Ovary (tissue), 3 donors: ENCODE data around the gene DYRK1A.

Experiments used
- EP300 ChIP-seq: sonication (generic); formaldehyde crosslinking; IDR thresholded peaks from one replicate; pipeline ENCODE4 v1.6.1; 2017; ENCODE audit warnings: antibody characterized with exemption
- POLR2A ChIP-seq: fragments of 450-650 bp; IDR thresholded peaks from one replicate; pipeline ENCODE4 v1.6.1; 2017; ENCODE audit warnings: antibody characterized with exemption, mild to moderate bottlenecking, moderate library complexity
- TF ChIP-seq, protein P1 (sequence below), 3 donors: fragments of 450-650 bp in 2 of 3; fragments of 200-600 bp in 1 of 3; IDR thresholded peaks; one replicate each; pipeline versions ENCODE4 v1.5.1 to v1.8.0; 2016 to 2022; ENCODE audit warnings: antibody characterized with exemption in 3 of 3, mild to moderate bottlenecking in 1 of 3
- donor health status: DM: no; HTN: no; CAD: no.

DNA sequence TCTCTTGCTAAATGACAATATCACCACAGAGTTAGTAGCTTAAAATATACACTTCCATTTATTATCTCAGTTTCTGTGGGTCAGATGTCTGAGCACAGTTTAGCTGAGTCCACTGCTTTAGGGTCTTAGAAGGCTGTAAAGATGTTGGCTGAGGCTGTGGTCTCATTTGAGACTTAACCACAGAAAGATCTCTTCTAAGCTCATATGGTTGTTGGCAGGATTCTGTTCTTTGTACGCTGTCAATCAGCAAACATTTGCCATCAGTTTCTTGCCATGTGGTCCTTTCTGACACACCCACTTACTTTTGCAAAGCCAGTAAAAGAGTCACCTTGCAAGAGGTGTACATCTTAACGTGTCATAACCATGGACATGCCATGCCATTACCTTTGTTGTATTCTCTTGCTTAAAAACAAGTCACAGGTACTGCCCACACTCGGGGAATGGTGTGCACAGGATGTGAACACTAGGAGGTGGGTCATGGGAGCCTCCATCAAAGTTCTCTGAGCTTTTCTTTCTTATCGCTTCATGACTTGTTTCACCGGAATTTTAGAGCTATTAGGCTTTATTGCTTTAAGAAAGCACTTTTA lies 18.7 kb downstream of the DYRK1A start:
- TF ChIP-seq POLR2A (no peak), EP300 (no peak)
- TF ChIP-seq, protein P1, sequence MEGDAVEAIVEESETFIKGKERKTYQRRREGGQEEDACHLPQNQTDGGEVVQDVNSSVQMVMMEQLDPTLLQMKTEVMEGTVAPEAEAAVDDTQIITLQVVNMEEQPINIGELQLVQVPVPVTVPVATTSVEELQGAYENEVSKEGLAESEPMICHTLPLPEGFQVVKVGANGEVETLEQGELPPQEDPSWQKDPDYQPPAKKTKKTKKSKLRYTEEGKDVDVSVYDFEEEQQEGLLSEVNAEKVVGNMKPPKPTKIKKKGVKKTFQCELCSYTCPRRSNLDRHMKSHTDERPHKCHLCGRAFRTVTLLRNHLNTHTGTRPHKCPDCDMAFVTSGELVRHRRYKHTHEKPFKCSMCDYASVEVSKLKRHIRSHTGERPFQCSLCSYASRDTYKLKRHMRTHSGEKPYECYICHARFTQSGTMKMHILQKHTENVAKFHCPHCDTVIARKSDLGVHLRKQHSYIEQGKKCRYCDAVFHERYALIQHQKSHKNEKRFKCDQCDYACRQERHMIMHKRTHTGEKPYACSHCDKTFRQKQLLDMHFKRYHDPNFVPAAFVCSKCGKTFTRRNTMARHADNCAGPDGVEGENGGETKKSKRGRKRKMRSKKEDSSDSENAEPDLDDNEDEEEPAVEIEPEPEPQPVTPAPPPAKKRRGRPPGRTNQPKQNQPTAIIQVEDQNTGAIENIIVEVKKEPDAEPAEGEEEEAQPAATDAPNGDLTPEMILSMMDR (IDR thresholded peaks at IDR 0.05), result no peak
